Stimulated activated CD4-positive, alpha-beta T cell treated with anti-CD3 and anti-CD28 coated beads, Interleukin-2, amount 100 ng/mL, for 48 hours (primary cell): ENCODE measurements around the gene ISLR2.

Experiments
- DNase-seq, 2 donors: peaks; one replicate each; pipeline ENCODE4 v3.0.0-alpha.2; 2020

The ISLR2 gene

DNA sequence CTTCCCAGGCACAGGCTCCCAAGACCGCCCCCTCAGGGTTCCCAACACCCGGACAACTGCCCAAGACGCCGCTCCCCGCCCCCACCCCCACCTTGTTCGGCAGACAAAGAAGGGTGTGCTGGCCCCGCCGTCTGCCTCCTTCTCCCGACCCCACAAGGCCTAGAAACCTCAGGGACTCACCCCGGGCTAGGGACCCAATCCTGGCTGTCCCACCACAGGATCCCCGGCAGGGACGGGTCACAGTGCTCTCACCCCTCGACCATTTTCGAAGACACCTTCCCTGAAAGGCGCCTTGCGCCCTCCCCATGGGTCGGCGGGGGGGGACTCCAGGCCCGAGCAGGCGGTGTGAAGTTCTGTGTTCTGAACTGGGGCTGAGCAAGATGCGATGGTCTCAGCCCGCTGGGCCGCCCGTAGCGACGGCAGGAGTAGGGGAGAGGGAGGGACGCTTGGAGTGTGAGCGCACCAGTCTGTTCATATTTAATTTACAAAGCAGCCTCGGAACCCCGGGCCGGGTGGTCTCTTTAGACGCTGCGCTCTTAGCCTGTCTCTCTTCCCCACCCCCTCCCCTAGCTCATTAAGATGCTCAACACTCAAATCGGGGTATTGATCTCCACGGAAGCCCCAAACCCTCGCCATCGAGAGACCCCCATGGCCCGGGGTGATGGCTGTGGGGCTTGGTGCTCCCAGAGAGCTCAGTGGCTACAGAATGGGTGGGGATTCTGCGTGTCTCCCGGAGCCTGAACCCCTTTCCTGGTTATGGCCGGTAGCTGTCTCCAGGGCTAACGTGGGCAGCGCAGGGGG is 1.4 kb upstream of the ISLR2 start:
- no peak for DNase-seq

DNA sequence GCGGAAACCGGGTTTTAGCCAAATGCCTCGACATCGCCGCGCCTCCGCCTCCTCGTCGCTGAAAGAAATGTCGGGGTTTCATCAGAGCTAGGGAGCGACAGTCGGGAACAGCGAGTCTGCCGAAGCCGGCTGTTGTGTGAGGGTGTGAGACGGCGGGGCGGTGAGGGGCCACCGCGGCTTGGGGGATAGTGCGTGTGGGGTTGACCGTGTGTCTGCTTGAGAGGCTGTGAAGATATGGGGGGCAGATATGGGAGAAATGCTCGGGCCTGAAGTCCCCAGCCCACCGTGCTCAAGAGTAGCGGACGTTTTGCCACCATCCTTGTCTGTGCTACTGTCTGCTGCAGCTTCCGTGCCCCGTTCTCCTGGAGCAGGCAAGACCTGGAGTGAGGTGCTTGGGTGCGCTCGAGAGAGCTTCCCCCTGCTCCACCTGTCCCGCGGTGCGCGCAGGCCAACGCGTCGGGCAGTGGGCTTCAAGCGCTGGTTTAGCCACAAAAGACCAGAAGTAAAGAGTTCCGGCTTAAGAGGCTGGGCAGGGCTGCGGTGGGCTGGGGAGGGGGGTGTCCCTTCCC is 716 bp upstream of the ISLR2 start:
- DNase-seq = no peak

DNA sequence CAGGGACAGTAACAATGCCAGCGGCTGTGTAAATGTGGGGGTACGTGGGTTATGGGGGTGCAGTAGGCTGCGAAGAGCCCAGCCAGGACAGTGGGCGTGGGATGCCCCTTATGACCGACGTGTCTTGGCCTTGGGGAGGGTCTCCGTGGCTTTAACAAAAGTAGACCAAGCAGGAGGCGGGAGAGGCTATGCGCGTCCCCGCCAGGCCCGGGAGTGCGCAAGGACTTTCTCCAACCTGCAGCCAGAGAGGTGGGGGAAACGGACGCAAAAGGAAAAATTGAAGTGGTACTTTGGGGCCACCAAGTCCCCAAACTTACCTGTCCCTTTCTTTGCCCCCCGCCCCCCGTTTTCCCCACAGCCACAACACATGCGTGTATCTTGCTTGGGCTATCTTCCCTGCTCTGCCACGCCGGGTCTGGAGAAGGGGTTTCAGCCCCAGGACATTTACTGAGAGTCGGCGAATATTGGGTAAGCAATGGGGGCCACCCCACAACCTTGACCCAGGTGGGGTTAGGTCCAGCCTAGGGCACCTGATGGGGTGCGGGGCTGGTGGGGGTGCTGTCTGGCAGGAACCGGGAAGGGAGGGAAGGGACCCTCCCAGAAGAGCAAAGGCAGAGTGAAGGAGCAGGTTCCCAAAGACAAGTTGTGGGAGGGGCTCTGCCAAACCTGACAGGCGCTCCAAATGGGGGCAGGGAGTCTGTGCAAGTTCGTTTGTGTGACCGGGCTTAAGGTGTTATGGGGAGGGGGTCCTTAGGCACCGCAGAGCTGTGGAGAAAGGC is 652 bp downstream of the ISLR2 start:
- no peak for DNase-seq

DNA sequence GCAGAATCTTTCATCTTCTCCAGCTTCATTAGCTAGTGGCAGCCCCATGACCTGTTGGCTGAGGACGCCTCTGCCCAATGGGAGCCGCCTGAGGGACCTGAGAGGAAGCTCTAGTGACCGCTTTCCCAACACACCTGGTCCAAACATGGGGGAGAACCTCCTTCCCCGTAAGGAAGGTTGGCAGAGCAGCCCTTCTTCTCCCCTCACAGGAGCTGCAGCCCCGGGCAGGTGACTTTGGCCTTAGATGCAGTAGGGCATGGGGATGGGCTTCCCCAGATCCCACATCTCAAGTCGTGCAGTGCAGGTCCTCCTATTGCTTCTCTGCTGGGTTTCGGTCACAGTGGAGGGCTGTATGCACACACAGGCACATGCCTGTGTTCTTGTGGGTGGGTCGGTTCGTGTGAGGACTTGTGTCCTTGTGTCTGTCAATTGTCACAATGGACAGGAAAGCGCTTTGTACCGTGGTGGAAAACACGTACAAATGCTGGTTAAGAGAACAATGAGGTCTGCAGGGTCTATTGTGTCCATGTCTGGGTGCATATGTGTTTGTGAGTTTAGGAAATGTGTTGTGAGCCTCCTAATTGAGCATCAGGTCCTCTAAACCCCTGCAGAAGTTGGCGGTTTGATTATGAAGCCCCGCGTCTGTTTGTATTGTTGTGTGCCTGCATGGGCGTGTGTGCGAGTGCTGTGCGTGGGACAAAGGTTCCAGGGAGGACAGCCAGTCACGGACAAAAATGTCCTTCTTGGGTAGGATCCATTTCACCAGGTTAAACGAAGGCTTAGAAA is 1.4 kb downstream of the ISLR2 start:
- no peak for DNase-seq

DNA sequence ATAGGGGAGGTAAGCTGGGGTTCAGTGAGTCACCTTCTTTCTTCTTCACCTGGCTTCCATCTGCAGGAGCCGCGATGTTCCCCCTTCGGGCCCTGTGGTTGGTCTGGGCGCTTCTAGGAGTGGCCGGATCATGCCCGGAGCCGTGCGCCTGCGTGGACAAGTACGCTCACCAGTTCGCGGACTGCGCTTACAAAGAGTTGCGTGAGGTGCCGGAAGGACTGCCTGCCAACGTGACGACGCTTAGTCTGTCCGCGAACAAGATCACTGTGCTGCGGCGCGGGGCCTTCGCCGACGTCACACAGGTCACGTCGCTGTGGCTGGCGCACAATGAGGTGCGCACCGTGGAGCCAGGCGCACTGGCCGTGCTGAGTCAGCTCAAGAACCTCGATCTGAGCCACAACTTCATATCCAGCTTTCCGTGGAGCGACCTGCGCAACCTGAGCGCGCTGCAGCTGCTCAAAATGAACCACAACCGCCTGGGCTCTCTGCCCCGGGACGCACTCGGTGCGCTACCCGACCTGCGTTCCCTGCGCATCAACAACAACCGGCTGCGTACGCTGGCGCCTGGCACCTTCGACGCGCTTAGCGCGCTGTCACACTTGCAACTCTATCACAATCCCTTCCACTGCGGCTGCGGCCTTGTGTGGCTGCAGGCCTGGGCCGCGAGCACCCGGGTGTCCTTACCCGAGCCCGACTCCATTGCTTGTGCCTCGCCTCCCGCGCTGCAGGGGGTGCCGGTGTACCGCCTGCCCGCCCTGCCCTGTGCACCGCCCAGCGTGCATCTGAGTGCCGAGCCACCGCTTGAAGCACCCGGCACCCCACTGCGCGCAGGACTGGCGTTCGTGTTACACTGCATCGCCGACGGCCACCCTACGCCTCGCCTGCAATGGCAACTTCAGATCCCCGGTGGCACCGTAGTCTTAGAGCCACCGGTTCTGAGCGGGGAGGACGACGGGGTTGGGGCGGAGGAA is 2.6 kb downstream of the ISLR2 start:
- no peak for DNase-seq

DNA sequence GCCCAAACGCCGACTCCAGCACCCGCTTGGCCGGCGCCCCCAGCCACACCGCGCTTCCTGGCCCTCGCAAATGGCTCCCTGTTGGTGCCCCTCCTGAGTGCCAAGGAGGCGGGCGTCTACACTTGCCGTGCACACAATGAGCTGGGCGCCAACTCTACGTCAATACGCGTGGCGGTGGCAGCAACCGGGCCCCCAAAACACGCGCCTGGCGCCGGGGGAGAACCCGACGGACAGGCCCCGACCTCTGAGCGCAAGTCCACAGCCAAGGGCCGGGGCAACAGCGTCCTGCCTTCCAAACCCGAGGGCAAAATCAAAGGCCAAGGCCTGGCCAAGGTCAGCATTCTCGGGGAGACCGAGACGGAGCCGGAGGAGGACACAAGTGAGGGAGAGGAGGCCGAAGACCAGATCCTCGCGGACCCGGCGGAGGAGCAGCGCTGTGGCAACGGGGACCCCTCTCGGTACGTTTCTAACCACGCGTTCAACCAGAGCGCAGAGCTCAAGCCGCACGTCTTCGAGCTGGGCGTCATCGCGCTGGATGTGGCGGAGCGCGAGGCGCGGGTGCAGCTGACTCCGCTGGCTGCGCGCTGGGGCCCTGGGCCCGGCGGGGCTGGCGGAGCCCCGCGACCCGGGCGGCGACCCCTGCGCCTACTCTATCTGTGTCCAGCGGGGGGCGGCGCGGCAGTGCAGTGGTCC is 3.5 kb downstream of the ISLR2 start:
- DNase-seq = no peak

DNA sequence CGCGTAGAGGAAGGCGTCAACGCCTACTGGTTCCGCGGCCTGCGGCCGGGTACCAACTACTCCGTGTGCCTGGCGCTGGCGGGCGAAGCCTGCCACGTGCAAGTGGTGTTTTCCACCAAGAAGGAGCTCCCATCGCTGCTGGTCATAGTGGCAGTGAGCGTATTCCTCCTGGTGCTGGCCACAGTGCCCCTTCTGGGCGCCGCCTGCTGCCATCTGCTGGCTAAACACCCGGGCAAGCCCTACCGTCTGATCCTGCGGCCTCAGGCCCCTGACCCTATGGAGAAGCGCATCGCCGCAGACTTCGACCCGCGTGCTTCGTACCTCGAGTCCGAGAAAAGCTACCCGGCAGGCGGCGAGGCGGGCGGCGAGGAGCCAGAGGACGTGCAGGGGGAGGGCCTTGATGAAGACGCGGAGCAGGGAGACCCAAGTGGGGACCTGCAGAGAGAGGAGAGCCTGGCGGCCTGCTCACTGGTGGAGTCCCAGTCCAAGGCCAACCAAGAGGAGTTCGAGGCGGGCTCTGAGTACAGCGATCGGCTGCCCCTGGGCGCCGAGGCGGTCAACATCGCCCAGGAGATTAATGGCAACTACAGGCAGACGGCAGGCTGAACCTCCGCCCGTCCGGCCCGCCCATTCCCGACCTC is 4.1 kb downstream of the ISLR2 start:
- no peak for DNase-seq

DNA sequence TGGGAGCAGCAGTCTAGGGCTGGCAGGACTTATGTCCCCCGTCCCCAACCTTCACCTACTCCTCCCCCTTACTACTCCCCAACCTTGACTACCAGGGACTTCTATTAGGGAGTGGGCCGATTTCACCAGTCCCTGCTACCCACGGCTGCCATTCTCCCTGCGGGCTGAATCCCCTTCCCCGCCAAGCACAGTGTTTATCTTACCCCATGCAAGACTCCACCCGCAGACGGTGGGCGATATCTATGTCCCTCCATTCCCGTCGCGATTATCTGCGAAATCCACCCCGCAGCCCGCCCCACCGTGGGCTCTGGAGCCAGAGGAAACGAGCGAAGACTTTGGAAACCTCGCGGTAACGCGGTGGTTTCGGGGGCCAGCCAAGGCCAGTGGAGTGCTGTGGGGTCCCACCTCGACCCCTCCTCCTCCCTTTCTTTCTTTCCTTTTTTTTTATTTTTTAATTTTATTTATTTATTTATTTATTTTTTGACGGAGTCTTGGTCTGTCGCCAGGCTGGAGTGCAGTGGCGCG is 4.7 kb downstream of the ISLR2 start:
- DNase-seq = no peak

DNA sequence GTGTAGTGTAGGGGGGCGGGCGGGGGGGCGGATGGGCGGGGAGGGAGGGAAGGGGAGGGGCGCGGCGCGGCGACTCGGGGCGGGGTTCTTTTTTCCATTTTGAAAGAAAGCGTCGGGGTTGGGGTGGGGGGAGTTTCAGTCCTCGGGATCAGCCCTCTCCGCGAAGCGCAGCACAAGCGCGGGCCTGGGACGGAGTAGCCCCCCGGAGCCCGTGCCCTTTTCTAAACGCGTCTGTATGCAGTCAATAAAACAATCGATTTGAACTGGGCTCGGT is 6.1 kb downstream of the ISLR2 start:
- DNase-seq = no peak

DNA sequence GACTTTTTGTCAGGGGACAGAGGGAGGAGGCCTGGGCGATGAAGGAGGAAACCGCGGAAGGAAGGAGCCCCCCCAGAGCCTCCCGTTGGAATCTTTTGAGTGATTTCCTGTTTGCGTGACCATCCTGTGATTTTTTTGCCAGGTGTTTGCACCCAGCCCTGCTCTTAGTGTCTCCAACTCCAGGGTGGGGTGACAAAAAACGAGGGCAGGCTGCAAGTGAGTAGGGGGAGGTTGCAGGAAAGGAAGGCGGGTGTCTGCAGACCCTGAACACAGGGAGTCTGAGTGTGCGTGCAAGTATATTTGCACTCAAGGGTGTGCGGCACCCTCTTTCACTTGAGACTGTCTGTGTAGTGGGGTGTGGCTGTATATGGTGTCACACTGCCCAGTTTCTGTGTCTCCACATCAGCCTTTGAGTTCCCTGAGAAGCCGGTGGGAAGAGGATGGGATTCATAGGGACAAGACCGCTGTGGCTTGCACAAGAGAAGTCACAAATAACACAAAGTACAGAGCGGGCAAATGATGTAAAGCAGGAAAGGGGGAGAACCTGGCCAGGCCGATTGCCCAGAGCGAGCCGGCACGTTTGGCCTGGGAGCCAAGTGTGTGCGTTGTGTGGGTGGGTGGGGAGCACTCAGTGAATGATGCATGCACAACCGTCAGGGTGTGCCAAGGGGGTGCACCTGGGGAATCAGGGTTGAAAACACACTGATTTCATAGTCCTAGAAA is 6.6 kb downstream of the ISLR2 start:
- DNase-seq = no peak

DNA sequence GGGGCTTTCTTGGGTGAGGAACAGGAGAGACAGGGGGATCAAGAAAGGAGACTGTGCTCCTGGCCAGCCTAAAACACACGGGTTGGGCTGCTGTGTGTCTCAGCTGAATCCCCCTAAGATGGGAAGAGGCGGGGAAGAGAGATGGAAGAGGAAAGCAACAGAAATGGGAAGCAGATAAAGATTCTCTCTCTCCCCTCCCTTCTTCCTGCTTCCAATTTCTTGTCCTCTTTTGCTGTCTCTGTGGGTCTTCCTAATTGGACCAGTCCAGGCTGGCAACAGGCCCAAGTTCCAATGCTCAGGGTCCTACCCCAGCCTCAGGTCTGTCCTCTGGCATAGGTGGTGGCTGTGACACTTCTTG is 7.1 kb downstream of the ISLR2 start:
- no peak for DNase-seq

DNA sequence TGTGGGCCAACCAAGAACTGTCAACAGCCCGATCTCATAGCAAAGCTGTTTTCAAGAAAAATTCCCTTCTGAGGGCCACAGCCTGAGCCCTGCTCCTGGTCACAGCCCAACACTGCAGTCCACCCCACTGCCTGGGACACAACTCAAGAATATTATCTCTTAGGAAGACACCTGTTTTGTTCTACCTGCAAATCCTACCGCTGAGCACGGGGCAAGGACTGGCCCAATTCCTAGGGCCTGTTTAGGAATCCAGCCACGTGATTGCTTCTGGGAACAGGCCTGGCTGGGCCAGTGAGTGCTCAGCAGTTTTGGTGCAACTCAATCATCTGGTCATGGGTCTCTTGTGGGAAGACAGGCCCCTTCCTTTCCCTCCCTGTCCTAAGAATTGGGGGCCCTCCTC is 8.3 kb downstream of the ISLR2 start:
- no peak for DNase-seq

DNA sequence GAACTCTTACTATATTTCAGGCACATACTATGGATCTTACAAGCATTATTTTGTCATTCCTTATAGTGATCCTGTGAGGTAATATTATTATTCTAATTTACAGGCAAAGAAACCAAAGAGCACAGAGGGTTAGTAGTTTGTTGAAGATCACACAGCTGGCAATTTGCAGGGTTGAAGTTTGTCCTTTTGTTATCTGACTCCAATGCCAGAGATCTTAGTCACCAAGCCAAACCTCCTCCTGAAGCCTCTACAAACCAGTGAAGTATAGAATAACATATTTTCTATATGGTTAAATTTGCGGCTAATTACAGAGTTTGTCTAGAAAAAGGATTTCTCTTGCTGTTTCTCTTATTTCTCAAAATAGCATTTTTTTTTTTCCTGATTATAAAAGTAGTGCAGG is 11.2 kb downstream of the ISLR2 start:
- DNase-seq = no peak

DNA sequence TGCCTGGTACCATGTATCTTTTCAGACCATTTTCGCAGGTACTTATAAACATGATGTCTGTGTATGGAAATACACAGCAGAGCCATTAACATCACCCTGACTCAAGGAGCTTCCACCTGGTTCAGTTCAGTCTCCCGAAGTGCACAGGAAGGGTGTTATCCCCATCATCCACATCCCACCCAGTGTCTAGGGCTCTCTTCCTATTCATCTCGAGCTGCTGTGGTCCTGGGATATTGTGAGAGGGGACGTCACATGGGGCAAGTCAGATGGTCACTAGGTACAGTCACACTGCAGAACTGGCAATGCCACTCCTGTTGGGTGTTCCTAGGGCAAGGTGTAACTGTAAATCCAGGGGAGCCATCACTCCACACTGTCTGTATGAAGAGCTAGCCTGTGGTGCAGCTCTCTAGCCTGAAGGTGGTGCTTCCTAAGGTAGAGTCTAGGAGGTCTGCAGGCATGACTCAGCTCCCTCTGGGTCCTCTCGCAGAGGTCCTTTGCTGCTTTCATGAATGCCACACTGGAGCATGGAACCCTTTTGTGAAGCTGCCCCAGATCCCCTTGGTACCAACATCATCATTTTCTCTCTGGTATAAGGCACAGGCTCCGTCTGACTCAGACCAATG is 13.9 kb downstream of the ISLR2 start:
- no peak for DNase-seq

DNA sequence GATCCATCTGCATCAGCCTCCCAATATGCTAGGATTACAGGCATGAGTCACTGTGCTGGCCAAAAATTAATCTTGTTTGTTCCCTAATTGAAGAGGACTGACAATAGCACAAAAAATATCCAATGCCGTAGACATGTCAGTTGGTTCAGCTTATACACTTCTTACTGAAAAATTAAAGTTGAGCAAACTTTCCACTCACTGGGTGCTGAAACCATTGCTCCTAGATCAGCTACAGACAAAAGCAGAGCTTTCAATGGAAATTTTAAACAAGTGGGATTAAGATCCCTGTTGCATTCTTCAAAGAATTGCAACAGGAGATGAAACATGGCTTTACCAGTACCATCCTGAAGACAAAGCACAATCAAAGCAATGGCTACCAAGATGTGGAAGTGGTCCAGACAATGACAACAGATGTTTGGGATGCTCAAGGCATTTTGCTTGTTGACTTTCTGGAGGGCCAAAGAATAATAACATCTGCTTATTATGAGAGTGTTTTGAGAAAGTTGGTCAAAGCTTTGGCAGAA is 16.0 kb downstream of the ISLR2 start:
- no peak for DNase-seq

DNA sequence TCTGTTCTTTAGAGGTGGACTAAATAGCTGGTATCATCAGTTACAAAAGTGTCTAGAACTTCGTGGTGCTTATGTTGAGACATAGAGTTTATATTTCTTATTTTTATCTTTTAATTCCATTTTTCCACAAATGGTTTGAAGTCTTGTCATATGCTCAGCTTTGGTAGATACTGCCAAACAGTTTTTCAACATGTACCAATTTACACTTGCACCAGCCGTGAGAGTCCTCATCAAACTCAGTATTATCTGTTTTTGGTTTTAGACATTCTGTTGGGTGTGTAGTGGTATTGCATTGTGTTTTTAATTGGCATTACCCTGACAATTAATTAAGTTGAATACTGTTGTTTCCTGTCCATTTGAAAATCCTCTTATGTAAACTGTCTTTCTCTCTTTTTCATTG is 16.7 kb downstream of the ISLR2 start:
- no peak for DNase-seq

DNA sequence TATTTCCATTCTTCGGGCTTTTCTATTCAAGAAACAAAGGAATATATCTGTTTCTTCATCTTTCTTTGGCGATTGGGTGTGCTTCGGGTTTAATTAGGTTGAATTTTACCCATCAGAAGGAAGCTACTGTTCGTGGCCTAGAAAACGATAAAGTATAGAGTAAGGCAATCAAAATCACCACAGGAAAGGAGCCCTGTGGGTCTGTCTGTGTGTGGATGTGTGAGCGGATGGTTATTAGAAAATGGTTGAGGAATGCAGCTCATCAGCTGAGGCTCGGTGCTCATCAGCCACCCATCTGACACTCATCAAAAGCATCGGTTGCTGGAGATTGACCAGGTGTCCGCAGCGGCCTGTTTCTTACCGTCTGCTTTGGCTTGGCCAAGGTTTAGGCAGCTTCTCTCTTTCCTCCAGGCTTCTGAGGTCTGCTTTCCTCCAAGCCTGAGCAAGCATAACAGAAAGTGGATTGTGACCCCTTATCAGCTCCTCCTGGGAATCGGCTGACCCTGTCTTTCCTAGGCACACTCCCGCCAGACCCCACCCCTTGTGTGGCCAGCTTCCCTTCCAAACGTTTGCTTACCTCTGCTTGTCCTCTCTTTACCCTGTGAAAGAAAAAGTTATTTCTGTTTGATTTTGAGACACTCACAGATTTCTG is 25.5 kb downstream of the ISLR2 start:
- DNase-seq = no peak

DNA sequence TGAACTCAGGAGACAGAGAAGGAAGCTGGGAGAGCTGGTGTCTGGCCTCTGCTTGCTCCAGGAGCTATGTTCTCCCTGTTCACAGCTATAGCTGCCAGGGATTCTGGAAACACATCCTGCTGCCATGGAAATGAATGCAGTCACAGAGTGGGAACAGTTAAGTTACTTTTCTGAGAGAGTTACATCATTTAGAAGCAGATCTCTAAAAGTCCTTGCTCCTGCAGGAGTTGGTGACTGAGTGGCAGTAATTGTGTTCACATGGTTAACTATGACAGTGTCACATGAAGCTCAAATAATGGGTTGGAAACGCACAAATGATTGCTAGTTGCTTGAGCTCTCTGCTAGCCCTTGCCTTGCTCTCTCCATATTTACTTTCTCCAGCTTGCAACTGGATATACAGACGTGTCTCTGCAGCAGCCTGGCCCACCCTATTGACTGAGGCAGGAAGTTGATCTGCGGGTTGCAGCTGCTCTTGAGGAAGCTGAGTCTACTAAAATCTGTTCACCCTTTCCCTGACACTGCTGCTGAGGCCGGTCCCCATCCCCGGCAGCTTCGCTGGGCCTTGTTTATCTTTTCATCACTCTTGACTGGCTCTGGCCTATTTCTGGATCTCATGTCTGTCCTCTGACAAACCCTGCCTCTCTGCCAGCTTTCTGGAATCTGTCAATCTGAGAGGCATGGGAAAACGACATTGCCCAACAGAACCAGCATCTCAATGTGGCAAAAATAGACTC is 26.5 kb downstream of the ISLR2 start:
- DNase-seq = no peak
